Measurements from ENCODE around the gene PRKCE.
"Not testable (repeated sequence)": the region's sequence is repeated elsewhere in the genome, so short reads cannot be mapped to it uniquely, and the experiment has no call there.

The PRKCE gene

DNA sequence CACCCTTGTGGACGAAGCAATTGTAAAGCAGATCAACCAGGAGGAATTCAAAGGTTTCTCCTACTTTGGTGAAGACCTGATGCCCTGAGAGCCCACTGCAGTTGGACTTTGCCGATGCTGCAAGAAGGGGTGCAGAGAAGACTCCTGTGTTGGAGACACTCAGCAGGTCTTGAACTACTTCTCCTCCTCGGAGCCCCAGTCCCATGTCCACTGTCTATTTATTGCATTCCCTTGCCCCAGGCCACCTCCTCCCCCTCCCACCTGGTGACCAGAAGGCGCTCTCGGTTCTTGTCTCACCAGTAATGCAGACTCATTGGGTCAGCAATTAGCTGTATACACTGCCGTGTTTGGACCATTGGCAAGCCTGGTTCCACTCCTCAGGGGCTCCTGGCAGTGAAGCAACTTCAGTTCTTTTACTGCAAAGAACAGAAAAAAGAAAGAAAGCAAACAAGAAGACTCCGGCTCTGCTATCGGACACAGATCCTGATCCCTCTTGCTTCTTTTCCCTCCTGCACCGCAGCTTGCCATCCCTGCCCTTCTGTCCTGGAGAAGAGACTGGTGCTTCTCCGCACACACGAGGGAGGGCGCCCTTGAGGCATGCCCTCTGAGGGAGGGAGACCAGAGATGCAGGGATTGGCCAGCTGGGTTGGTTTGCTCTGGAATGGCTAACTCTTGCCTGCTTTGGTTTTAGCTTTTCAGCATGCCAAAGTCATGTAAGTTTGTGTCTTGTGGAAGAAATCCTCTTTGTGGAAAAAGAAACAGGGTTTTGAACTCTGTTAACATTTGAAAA lies 533.5 kb downstream of the PRKCE start:
- DNase-seq = no peak

DNA sequence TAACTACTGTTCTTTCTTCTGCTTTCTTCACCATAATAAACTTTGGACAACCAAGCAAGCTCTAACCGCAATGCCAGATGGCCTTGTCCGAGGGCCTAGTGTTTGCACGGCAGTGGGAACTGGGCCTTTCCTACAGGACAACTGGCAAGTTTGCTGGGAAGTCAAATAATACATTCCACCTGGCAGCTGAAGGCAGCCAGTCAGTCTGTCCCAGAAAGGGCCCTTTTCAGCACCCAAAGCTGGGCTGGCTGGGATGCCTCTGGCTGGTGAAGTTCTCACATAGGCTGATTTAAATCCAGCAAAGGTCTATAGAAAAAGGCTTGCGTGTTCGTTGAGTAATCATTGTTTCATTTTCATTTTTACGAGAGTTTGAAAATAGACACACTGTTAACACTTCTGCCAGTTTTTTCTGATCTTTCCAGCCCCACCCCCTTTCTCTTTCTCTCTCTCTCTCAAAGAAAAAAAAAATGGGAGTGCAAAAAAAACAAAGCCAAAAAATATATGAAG lies 535.7 kb downstream of the PRKCE start:
- DNase-seq = no peak

DNA sequence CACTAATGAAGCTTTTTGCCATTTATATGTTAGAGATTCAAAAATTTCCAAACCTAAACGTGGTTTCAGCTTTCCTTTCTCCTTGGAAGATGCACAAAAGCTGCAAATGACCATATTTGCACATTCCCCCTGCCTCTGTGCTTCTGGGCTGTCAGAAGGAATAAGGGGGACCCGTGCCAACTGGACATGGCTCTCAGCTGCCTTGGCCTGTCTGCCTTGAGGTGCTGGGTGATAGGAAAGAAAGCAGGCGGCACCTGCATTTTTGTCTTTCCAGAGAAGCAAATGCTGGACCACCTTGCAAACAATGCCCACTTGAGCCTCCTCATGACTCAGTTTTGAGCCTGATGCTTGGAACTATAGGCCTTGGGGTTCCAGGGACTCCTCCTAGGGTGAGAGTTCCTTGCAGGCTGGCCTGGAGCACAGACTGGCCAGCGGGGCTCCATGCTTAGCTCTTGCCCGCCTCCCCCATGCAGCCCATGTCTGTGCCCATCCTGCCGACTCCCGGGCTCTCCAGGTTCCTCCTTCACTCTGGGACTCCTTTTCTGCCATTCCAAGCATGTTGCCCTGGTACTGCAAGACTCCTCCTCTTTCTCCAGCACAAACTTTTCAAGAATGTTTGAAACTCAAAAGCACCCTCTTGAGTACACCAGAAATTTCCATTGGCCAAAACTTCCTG lies 536.7 kb downstream of the PRKCE start:
- DNase-seq = no peak

DNA sequence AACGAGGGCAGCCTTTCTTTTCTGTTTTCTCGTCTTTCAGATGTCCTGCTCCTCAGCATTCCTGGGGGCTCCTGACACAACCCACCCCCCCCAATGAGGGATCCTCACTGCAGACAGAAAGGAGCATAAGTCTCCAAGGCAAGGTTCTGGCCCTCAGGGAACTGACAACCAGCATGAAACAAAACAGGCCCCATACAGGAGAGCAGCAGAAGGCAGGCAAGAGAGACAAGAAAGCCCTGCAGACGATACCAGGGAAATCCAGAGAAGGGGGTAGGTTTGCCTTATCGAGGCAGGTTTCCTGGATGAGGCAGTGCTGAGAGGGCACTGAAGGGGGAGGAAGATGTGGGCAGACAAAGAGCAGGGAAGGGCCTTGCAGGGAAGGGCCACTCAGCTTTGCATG lies 541.9 kb downstream of the PRKCE start:
- no peak for DNase-seq

DNA sequence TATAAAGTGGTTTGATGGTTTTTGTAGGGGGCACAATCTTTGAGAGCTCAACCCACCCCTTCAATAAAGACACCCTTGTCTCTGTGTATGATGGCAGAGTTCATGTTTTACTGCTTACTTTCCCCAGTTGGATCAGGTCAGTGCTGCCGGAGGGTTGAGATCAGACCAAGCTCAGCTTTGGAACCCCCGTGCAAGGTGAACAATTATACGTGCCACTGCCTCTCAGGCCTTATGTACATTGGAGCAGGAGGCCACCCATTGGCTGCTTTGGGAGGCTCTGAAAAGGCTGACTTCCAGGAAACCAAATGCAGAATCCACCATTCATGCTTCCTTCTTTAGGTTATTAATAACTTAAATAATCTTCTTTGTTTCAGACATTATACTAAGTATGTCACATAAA lies 542.4 kb downstream of the PRKCE start:
- no peak for DNase-seq

DNA sequence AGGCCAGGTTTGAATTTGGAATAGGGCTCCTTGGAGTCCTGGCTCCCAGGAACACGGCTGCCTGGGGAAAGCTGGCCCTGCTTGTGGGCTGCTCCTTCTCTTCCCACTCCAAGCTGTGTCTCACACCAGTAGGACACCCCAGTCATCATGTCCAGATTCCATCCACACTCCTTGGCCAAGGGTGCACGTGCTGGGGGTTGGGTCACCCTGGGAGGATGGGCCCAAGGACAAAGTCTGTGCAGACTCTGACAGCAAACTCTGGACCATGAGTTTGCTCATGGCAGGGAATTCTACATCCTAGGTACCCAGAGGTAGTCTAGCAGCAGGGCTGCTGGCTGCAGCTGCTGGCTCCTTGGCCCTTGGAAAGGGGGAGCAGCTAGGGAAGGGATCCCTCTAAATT lies 543.4 kb downstream of the PRKCE start:
- DNase-seq = no peak

DNA sequence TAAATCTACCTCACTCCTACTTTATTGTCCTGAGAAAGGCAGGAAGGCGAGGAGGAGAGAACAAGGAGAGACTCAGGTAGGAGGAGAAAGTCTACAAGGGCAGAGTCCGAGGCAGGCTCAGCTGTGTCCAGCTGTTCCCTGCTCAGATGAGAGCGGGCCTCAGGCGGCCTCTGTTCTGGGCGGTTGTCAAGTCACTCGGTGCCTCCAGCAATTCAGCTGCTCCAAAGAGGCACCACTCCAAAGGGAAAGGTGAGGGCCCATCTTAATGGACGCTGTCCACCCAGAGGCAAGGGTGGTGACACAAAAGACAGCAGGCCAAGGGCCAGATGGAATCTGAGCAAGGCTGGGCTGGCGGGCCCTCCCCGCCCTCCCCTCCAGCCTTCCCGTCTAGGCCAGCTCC lies 544.3 kb downstream of the PRKCE start:
- no peak for DNase-seq

DNA sequence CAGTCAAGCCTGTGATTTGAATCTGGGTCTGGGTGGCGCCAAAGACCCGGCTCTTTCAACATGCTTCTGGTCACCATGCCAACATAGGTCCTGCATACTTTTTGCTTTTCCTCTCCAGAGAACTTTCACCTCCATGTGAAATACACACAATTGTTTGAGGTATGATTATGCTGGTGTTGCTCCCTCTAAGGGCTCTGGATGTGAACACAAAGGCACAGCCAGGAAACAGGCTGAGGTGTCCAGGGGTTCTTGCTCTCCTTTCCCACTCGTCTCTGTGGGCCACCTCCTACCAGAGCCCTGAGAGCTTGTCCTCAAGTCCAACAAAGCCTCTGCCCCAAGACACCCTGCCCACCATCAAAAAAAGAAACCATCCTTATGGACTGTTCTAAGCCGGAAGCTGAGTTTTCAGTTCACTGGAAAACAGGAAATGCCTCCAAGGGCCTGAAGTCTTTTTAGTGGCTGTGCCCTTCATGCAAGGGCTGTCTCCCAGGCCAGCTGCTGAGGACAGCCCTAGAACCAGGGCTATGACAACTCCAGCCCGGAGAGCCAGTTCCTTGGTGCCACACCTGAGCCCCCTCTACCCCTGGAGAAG lies 545.5 kb downstream of the PRKCE start:
- DNase-seq = no peak

DNA sequence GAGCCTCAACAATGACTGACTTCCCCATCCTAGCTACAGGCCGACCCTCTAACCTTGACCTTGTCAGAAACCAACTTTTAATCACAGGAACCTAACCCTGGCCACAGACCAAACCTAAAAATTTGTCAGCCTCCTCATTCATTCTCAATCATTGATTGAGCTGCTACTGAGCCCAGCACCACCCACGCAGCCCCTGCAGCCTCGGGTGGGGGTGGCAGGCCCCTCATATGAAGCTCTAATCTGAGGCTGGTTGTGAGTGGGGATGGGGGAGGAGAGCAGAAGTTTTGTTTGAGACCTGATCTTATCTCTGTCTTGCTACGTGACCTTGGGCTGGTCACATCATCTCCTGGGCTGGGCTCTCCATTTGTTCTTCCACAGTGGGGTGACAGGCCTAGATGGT lies 546.2 kb downstream of the PRKCE start:
- DNase-seq = no peak

DNA sequence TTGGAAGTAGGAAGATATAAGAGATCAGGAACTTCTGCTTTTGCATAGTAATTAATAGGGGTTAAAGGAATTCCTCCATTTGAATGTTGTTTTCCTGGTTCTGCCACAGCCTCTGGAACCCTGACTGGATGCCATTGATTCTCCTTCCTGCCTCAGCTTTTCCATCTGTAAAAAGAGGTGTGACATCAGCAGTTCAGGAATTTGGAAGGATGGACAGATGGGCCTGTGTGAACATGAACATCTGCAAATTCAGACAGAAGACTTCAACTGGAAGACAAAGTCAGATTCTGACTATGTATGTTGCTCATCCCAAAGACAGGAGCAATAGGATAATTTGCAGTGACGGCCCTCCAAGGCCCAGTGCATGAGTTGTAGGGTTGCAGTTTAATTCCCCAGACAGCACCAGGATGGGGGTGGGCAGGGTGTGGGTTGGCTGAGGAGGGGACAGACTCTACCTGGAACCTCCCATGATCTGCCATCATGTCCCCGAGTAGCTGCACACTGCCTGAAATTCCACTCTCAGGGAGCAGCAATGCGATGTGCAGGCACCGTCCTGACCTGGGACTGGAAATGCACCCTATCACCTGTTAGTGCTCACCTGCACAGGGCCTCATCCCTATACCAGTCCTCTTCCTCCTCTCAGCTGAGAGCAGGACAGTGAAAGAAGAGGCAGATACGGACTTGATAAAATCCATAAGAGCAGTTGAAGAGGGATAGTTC lies 546.8 kb downstream of the PRKCE start:
- no peak for DNase-seq

DNA sequence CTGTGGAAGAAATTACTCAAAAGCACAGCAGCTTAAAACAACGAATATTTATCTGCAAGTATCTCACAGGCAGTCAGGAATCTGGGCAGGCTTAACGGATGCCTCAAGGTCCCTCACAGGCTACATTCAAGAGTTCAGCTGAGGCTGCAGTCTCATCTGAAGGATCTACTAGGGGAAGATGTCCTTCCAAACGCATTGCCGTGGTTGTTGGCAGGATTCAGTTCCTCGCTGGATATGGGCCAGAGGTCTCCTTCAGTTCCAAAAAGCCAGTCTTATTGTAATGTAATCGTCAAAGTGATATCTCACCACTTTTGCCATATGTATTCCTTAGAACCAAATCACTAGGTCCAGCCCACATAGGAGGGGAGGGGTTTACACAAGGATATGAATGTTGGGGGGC lies 547.5 kb downstream of the PRKCE start:
- no peak for DNase-seq

DNA sequence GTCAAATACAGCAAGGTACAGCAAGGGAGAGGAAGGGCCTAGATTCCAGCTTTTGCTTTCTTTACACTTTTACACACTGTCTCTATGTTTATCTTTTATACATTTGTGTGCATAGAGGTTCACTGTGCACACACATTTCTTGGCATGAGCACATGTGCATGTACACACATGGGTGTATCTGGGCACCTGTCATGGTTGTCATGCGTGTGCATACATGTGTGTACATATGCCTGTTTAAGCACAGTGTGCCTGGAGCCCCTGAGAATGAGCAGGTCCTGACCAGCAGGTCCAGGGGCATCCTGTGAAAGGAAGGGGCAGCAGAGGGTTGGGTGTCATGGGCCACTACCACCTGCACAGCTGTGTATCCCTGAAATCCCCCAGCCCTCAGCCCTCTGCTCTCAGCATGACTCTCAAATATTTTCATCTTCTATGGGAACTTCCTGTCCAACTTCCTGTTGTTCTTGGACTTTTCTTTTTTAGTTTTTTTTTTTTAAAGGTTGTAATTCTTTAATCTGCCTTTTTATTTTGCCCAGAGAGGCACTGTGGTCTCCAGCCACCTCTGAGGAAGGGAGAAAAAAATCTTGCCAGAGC lies 548.7 kb downstream of the PRKCE start:
- no peak for DNase-seq

DNA sequence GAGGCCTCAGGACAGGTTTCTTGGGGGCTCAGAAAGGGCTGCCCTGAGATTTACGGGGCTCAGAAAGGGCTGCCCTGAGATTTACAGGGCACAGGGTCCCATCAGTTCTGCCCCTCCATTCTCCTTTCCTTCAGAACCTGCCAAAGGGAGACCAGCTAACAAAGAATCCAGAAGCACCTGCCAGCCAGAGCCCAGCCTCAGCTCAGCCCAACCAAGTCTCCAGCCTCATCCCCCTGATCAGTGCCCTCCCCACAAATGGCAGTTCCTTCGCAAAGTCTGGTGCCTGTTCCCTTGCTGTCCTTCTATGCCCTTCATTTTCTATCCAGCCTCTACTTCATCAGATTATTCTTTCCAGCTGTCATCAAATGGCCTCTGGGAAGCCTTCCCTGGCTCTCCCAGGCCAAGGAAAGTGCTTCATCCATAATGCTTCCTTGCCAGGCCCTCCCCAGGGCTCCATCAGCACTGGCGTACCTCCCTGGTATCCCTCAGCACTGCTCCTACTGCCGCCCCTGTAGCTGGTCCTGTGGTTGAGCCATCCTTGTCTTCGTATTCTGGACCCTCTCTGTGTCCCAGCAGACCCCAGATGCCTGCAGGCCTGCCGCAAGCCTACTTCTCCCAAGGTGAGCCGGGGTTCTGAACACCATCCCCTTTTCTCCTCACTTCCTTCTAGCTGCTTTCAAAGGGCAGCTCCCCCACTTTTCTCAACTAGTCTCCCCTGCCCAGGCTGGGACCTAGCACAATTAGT lies 549.6 kb downstream of the PRKCE start:
- DNase-seq = no peak

DNA sequence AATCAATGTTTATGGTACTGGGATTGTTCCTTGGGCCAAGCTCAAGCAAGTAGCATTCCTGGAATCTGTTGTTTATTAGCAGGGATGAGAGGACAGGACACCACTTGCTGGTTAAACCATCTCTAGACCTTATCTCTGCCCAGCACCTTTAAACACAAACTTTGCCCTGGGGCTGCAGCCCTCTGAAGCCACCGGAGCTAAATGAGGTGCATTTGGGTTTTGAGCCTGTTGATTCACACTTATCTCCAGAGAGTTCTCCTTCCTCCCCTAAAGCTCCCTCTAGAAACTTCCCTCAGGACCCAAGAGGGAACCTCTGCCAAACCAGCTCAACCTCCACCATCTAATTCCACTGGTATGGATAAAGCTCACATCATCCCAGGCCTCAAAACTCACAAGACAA lies 551.0 kb downstream of the PRKCE start:
- no peak for DNase-seq

DNA sequence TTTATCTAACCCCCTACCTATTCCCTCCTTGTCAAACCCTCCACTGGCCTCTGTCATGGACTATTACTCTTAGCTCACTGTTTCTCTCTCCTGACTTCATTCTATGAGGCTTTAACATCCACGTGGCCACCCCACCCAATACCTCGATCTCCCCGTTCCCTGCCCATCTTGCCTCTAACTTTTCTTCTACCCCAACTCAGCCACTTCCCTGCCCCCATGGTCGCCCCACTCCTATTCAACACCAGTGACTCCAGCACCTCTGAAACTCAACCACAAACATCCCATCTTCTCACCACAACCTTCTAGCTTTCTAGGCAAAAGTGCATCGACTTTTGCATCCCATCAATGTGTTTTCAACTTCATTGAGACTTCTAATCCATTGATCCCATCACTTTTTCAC lies 551.5 kb downstream of the PRKCE start:
- DNase-seq = no peak

DNA sequence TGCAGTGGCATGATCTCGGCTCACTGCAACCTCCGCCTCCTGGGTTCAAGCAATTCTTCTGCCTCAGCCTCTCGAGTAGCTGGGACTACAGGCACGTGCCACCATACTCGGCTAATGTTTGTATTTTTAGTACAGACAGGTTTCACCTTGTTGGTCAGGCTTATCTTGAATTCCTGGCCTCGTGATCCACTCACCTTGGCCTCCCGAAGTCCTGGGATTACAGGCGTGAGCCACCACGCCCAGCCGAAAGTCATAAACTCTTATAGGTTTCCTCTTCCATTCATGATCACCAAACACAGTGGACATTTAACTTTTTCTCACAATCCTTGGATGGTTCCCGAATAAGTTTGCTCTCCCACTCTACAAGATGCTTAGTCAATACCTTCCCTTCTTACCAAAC lies 552.2 kb downstream of the PRKCE start:
- not testable (repeated sequence) for DNase-seq

DNA sequence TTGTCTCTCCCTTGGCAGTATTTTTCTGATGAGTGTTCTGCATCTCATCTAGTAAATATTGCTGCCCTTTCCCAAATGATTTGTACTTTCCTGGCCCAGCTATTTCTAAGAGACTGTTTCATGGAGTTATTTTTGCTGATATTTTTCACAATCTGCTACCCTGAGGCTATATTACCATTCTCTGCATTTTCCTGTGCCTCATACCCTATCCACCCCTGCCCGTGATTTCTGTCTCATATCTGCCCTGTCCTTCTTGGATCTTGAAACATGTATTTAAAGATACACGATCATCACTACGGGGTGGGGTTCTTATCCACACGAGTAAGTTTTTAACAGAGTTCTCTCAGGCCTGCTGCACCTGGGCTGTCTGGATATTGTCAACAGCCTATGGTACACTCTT lies 556.1 kb downstream of the PRKCE start:
- DNase-seq = no peak

DNA sequence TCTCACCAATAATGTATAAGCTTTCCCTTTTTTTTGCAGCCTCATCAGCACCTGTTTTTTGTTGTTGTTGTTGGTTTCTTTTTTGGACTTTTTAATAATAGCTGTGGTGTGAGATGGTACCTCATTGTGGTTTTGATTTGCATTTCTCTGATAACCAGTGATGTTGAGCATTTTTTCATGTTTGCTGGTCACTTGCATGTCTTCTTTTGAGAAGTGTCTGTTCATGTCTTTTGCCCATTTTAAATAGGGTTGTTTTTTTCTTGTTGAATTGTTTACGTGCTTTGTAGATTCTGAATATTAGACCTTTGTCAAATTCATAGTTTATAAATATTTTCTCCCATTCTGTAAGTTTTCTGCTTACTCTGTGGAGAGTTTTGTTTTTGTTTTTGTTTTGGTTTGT lies 557.3 kb downstream of the PRKCE start:
- DNase-seq = no peak

DNA sequence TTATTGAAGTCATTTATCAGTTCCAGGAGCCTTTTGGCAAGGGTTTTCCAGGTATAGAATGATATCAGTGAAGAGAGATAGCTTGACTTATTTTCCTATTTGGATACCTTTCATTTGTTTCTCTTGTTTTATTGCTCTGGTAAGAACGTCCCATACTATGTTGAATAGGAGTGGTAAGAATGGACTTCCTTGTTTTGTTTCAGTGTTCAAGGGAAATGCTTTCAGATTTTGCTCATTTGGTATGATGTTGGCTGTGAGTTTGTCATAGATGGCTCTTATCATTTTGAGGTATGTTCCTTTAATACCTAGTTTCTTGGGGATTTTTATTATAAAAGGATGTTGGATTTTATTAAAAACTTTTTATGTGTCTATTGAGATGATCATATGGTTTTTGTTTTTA lies 558.6 kb downstream of the PRKCE start:
- DNase-seq = no peak

DNA sequence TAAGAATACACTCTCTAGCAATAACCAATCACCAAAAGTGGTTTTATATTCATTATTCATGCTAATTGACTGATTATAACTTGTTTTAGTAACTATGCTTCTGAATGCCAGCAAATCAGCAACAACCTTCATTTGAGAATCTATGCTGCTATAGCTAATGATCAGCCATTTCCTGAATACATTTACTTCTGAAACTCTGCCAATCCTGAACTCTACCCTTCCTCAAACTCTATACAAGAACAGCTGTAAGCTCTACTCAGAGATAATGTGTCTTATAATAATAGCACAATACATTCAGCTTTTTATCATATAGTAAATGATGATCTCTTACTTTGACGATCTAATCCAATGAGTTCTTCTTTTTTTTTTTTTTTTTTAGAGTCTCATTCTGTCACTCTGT lies 560.0 kb downstream of the PRKCE start:
- no peak for DNase-seq

DNA sequence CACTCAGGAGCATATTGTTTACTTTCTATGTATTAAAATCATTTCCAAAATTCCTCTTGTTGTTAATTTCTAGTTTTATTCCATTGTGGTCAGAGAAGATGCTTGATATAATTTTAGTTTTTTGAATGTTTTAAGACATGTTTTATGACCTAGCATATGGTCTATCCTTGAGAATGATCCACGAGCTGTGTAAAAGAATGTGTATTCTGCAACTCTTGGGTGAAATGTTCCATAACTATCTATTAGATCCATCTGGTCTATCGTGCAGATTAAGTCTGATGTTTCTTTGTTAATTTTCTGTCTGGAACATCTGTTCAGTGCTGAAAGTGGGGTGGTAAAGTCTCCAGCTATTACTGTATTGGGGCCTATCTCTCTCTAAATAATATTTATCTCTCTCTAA lies 562.4 kb downstream of the PRKCE start:
- no peak for DNase-seq

DNA sequence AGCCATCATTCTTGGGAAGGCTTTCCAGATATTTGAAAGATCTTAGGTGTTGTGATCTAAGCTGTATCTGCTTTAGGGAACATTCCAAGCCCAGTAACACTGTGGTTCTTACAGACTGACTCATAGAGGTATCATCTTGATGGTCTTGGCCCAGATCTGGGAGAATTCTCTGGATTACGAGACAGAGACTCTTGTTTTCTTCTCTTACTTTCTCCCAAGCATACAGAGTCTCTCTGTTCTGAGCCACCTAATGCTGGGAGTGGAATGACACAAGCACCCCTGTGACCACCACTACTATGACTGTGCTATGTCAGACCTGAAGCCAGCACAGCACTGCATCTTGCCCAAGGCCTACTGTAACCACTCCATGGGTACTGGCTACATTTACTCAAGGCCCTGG lies 564.7 kb downstream of the PRKCE start:
- no peak for DNase-seq

All from DMS79 treated with DMSO at 0.1 percent for 48 hours (cell line).